Measurements from ENCODE around the gene SYT8. TPM values are rescaled to one million over a fixed set of nuclear protein-coding genes. Genes with fewer than 3 reads are reported as not detected.

SYT8 gene
- total RNA-seq, 2 donors from 2014 or later = 1.7 to 4.1 TPM

DNA sequence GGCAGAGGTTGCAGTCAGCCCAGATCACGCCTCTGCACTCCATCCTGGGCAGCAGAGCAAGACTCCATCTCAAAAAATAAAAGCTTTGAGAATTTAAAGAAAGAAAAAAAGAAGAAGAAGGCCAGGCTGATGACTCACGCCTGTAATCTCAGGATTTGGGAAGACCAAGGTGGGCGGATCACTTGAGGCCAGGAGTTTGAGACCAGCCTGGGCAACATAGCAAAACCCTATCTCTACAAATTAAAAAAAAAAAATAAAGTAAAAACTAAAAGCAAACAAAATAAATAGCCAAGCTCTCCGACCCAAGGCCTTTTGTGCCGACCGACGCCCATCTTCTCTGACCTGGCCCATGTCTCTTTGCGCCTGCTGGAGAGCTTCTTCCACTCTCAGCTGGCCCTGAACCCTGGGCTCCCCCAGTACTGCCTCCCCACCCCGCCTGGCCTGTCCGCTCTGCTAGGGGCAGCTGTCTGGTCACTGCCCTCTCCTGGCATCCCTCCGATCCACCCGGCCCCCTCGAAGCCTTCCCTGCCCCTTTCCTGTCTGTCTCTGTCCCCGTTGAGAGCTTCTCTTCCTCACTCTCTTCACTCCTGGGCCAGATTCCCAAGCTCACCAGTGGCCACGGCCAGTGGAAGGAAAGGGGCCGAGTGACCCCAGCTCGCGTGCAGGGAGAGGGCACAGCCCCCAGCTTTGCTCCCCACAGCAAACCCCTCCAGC is 13.3 kb downstream of the SYT8 start:
- intact Hi-C loops (cut with DNase I) = no loop called here

GRCh38 chr11:1848640-1849430 is 14.0 kb downstream of the SYT8 start:
- Histone ChIP-seq H3K36me3 (no peaks in the 10 kb centered on the region), H3K27ac (no peak overlapping the region), H3K4me3 (no peak overlapping the region), H3K27me3 (replicated peaks; ENCODE audit: insufficient read depth) (no peaks in the 10 kb centered on the region), H3K9me3 (no peaks in the 10 kb centered on the region), H3K4me1 (replicated peaks) (no peaks in the 10 kb centered on the region)
- intact Hi-C loops (cut with DNase I) = no loop called here
- WGBS = 79% methylated on average over 19 of the region's 19 CpGs
- TF ChIP-seq, protein P1, sequence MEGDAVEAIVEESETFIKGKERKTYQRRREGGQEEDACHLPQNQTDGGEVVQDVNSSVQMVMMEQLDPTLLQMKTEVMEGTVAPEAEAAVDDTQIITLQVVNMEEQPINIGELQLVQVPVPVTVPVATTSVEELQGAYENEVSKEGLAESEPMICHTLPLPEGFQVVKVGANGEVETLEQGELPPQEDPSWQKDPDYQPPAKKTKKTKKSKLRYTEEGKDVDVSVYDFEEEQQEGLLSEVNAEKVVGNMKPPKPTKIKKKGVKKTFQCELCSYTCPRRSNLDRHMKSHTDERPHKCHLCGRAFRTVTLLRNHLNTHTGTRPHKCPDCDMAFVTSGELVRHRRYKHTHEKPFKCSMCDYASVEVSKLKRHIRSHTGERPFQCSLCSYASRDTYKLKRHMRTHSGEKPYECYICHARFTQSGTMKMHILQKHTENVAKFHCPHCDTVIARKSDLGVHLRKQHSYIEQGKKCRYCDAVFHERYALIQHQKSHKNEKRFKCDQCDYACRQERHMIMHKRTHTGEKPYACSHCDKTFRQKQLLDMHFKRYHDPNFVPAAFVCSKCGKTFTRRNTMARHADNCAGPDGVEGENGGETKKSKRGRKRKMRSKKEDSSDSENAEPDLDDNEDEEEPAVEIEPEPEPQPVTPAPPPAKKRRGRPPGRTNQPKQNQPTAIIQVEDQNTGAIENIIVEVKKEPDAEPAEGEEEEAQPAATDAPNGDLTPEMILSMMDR (IDR thresholded peaks at IDR 0.05) = no peak
- DNase-seq (ENCODE audit: low spot score) = no peak

More for the DNA sequence above, 13.3 kb downstream of the SYT8 start:
- Histone ChIP-seq H3K36me3 (no peaks in the 10 kb centered on the region), H3K4me1 (replicated peaks) (no peaks in the 10 kb centered on the region), H3K27me3 (replicated peaks; ENCODE audit: insufficient read depth) (no peaks in the 10 kb centered on the region), H3K4me3 (no peak overlapping the region), H3K9me3 (no peaks in the 10 kb centered on the region), H3K27ac (no peak overlapping the region)
- DNase-seq (ENCODE audit: low spot score) = no peak
- WGBS = 89% methylated on average over 18 of the region's 18 CpGs
- TF ChIP-seq POLR2A (IDR thresholded peaks at IDR 0.05) (no peak), POLR2AphosphoS5 (IDR thresholded peaks at IDR 0.05) (no peak)
- TF ChIP-seq, protein P1 (IDR thresholded peaks at IDR 0.05) = no peak

DNA sequence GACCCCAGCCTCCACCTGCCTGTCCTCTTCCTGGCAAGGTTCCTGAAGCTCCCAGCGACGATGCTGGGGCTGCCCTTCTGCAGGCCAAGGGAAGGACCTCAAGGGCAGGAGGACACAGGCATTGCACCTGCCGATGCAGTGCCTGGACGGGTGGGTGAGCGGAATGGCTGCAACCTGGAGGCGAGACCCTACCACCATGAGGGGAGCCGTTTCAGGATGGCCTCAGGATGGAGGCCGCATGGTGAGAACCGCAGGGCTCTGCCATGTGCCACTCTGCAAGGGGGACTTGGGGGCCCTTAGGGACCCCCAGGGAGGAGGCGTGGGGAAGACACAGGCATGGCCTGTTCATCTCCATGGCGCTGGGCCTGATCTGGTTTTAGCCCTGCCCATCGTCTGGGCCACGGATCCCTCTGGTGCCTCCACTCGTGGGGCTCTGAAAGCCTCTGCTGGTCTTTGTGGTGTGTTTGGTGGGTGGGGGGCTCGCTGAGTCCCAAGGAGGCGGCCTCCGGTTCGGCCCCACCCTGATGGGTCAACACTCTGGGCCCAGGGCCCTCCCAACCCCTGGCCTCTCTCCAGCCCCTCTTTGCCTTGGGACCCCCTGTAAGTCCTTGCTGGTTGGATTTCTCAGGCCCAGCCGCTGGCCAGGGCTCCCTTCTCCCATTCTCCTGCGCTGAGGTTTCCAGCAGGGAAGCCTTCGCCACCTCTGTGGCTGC is 16.8 kb downstream of the SYT8 start:
- intact Hi-C loops (cut with DNase I) = no loop called here
- Histone ChIP-seq H3K4me3 (no peak overlapping the region), H3K9me3 (no peaks in the 10 kb centered on the region), H3K27ac (no peak overlapping the region), H3K27me3 (replicated peaks; ENCODE audit: insufficient read depth) (no peaks in the 10 kb centered on the region), H3K4me1 (replicated peaks) (no peaks in the 10 kb centered on the region), H3K36me3 (no peaks in the 10 kb centered on the region)
- no peak for DNase-seq (ENCODE audit: low spot score)
- TF ChIP-seq POLR2AphosphoS5 (IDR thresholded peaks at IDR 0.05) (no peak), POLR2A (IDR thresholded peaks at IDR 0.05) (no peak)
- TF ChIP-seq, protein P1 (IDR thresholded peaks at IDR 0.05) = no peak
- 92% methylated on average over 21 of the region's 21 CpGs for WGBS

DNA sequence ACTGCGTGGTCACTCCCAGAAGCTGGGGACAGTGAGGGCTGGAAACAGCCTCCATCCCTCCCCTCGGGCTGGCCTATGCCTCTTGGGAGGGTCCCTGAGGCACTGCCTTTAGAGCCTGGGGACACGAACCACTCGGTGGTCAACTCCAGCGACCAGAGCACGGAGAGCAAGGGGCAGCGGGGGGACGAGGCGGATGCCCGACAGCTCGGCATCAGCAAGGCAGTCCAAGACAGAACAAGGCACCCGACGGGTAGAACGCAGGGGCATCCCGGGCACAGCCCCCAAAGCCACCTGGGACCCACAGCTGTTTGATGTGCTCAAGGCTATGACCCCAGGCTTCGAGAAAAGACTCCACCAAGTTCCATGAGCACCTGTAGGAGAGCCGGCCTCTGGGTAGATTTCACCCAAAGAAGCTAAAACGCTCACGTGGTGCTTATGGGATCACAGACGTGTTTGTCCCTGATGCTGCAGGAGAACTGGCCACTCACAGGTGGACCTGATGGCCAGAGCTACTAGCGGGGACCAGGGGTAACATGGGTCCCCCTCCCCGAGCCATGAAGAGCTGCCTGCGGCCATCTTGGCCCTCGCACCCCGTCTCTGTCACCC is 17.6 kb downstream of the SYT8 start:
- DNase-seq (ENCODE audit: low spot score) = no peak
- WGBS = 90% methylated on average over 25 of the region's 25 CpGs
- TF ChIP-seq POLR2A (IDR thresholded peaks at IDR 0.05) = no peak
- no peak for TF ChIP-seq POLR2AphosphoS5 (IDR thresholded peaks at IDR 0.05)
- TF ChIP-seq, protein P1 (IDR thresholded peaks at IDR 0.05) = no peak
- no peaks in the 10 kb centered on the region for H3K9me3 ChIP-seq
- no peaks in the 10 kb centered on the region for H3K4me1 ChIP-seq (replicated peaks)
- H3K27ac ChIP-seq = no peak overlapping the region
- intact Hi-C loops (cut with DNase I) = no loop called here
- H3K27me3 ChIP-seq (replicated peaks; ENCODE audit: insufficient read depth) = no peaks in the 10 kb centered on the region
- no peaks in the 10 kb centered on the region for H3K36me3 ChIP-seq
- H3K4me3 ChIP-seq = no peak overlapping the region

Data from prostate gland (tissue), 2 donors.